HFF-Myc (cell line): ENCODE data around the gene PRKCI.

Source experiments
- DNase-seq: peaks from one replicate; pipeline ENCODE4 v3.0.0-alpha.2; 2011; ENCODE audit warnings: low read depth; ENCODE audit errors: extremely low read depth
- H3K4me3 ChIP-seq: replicated peaks from 2 replicates; pipeline ENCODE4 v1.5.1; 2011; ENCODE audit warnings: low read depth, mild to moderate bottlenecking, control low read depth, low read length
- TF ChIP-seq, protein P1 (sequence below): IDR thresholded peaks from 2 replicates; pipeline ENCODE4 v1.5.1; 2012; ENCODE audit warnings: mild to moderate bottlenecking, low read depth, low read length, control low read depth; ENCODE audit errors: missing control alignments

The PRKCI gene

DNA sequence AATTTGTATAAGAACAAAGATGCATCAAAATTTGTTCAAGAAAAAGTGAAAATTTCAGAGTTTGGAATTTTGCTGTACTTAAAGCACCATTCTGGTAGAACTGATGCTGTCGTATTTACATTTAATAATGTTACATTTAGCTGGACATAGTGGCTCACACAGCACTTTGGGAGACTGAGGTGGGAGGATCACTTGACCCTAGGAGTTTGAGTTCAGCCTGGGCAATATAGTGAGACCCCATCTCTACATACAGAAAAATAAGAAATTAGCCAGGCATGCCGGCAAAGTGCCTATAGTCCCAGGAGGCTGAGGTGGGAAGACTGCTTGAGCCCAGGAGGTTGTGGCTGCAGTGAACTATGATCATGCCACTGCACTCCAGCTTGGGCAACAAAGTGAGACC, 83.8 kb downstream of the PRKCI start:
- no peak overlapping the region for H3K4me3 ChIP-seq
- TF ChIP-seq, protein P1, sequence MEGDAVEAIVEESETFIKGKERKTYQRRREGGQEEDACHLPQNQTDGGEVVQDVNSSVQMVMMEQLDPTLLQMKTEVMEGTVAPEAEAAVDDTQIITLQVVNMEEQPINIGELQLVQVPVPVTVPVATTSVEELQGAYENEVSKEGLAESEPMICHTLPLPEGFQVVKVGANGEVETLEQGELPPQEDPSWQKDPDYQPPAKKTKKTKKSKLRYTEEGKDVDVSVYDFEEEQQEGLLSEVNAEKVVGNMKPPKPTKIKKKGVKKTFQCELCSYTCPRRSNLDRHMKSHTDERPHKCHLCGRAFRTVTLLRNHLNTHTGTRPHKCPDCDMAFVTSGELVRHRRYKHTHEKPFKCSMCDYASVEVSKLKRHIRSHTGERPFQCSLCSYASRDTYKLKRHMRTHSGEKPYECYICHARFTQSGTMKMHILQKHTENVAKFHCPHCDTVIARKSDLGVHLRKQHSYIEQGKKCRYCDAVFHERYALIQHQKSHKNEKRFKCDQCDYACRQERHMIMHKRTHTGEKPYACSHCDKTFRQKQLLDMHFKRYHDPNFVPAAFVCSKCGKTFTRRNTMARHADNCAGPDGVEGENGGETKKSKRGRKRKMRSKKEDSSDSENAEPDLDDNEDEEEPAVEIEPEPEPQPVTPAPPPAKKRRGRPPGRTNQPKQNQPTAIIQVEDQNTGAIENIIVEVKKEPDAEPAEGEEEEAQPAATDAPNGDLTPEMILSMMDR, result no peak
- no peak for DNase-seq

DNA sequence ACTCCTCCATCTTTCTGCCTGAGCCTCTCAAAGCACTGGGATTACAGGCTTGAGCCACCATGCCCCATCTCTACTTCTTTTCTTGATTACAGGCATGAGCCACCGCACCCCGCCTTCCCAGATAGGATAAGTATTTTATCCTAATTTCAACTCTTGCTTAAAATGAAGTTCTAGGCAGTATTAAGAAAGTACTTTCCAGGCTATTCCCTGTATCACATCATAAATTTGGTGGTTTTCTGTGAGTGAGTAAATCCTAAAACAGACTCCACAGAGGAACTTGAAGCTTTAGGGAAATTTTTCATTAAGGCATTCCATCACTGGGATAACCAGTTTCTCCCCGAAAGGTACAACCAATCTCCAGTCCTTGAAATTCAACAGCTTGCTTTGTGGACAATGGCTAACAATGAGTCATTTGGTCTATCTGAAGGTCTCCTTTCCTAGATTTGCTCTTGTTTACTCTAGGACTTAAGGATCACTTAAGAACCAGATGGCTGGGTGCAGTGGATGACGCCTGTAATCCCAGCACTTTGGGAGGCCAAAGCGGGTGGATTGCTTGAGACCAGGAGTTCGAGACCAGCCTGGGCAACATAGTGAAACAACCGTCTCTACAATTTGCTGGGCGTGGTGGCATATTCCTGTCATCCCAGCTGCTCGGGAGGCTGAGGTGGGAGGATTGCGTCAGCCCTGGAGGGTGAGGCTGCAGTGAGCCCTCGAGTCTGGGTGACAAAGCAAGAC, 85.6 kb downstream of the PRKCI start:
- H3K4me3 ChIP-seq, result no peak overlapping the region
- TF ChIP-seq, protein P1, result no peak
- DNase-seq, result peak; percentile 26

DNA sequence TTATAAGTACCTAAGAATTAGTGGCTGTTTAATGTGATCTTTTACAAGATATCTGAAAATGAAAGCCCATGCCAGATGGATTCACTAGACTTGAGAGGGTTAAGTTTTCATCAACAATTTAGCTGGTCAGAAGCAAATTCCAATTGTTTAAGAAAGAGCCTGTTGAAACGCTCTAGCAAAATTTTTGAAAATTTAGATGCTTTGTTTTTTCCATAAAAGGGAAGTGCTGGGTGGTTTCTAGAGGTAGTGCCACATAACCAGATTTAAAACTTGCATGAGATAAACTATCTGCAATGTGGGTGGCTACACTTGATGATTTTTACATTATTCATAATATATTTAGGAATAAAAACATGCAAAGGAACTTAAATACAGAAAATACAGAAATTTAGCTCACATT, 86.8 kb downstream of the PRKCI start:
- H3K4me3 ChIP-seq, result no peak overlapping the region
- DNase-seq, result no peak
- TF ChIP-seq, protein P1, result no peak

DNA sequence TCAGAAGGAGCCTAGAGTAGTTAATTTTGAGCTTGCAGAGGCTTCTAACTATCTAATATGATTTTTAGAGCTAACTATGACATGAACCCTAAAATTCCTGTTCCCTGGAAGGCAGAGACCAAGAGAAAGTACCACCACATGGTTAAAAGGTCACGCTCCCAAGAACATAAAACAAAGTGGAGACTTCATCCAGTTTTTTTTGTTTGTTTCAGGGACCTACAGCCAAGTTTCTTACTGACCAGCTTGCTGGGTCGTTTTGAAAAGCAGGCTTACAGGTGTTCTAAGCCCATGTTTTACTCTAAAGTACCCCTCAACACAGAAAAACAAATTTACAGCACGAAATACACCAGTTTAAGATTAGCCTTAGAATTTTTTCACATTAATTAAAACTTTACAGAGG, 95.7 kb downstream of the PRKCI start:
- DNase-seq, result no peak
- no peak overlapping the region for H3K4me3 ChIP-seq

DNA sequence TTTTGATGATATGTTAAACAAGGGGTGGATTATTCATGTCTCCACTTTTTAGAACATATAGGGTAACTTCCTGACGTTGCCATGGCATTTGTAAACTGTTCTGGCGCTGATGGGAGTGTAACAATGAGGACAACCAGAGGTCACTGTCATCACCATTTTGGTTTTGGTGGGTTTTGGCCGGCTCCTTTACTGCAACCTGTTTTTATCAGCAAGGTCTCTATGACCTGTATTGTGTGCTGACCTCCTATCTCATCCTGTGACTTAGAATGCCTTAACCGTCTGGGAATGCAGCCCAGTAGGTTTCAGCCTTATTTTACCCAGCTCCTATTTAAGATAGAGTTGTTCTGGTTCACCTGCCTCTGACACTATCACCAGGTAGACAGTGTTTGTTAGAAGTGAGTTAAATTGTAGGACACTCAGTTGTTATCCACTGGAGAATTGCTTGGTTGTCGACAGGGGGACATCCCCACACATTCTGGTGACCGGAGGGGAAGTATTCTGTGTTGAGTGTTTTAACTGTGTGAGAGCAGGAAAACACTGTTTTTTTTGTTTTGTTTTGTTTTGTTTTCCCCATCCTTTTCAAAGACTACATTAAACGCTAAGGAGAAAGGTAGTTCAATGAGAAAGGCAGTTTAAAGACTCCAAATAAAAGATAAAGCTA, 98.4 kb downstream of the PRKCI start:
- TF ChIP-seq, protein P1, result no peak
- H3K4me3 ChIP-seq, result no peak overlapping the region
- no peak for DNase-seq

More for the DNA sequence above, 95.7 kb downstream of the PRKCI start:
- TF ChIP-seq, protein P1, result no peak

DNA sequence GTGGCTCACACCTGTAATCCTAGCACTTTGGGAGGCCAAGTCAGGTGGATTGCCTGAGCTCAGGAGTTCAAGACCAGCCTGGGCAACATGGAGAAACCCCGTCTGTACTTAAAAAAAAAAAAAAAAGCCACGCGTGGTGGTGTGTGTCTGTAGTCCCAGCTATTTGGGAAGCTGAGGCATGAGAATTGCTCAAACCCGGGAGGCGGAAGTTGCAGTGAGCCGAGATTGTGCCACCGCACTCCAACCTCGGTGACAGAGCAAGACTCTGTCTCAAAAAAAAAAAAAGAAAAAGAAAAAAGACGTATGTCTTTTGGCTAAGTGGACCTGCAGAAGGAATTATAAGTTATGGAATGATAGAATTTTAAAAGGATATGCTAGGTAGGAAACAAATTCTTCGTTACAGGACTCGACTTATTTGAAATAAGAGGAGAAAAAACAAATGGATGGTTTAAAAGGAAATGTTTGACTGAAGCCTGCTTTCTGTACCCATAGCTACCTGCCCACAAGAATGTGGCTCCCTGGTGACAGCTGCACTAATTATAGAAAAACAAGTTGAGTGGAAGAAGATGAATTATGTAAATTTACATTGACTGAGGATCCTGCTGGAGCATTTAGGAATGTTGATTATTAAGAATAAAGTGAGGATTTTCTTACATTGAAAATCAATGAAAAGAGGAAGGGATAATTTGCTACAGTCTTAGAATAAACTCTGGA, 99.3 kb downstream of the PRKCI start:
- DNase-seq, result no peak
- TF ChIP-seq, protein P1, result no peak
- no peak overlapping the region for H3K4me3 ChIP-seq
